GM21526 (cell line): ENCODE data around the gene RNASEH2A.

ENCODE experiments used
- ATAC-seq: cut with Tn5 transposase; IDR thresholded peaks from one replicate; pipeline ENCODE4 v1.9.1; 2021; ENCODE audit warnings: moderate library complexity; ENCODE audit not compliant: unreplicated experiment, low FRiP score

Gene RNASEH2A

DNA sequence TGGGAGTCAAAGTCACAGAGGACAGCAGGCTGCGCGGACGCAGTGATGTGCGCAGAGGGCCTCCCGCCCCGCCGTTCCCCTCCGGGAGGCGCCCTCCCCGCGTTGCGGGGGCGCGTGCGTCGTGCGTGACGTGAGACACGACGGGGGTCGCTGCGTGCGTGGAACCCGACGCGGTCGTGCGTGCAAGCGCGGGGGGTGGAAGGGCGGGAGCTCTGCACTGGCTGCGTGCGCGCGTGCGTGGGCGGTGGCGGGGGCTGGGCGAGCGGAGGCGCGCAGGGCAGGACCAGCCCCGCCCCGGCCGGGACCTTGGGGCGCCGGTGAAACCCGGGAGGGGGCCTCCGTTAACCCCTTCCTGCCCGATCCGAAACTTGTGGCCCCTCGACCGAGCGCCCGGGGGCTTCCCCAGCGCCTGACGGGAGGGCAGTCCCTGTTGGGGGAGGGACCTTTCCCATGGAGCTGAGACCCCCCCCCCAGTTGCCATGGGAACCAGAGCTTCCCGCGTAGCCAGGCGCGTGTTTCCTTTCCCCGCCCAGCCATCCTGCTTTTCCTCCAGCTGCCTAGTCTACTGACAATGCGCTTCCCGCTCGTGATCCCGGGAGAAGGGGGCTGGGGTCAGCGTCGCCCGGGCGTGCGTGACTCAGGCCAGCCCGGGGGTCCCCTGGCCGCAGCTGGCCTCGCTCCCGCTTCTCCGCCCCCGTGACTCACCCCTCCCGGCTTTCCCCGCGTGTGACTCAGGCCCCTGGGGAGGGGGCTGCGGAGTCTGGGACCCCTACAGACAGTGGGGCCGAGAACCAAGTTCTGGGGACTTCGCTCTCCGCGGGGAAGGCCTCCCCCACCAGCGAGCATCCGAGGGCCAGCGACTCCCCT lies 23.7 kb upstream of the RNASEH2A start:
- ATAC-seq = no peak

DNA sequence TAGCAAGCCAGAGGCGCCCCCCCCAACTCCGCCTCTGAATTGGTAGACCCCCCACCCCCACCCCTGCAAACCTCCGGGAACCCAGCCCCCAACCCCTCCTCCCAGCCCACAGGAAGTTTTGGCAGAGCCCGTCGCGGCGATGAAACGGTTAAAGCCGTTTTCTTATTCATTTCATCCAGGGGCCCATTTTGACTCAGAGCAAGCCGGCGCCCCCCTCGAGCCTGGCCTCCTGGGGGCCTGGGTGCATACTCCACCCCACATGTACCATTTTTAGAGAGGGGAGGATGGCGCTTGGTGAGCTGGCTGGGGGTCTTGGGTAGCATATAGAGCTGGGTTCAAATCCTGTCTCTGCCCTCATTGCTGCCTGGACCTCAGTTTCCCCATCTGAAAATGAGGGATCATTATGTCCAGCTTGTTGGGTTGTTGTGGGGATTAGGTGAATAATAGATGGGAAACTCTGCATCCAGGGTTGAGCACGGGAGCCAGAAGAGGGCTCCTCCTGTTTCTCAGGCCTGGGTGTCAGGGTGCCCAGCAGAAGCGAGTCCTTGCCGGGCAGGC lies 23.0 kb upstream of the RNASEH2A start:
- no peak for ATAC-seq

DNA sequence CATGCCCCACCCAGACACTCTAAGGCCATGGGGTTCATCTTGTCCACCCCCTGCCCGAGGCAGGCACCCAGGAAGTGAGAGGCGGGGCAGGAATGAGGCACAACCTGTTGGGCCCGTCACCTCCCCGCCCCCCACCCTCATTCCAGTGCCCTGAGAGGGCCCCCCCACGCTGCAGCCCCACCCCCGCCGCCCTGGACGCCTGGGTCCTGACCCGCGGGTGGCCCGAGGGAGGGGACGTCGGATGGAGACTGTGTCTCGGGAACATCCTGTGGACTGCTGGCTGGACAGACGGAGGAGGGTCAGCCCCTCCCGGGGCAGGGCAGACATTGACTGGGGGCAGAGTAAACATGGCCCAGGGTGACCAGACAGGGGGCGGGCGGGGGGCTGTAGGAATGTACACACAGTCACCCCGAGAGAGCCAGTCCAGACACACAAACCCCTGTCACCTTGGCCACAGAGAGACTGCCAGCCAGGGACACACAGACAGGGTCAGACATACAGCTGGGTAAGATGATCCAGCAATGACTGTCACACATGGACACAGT lies 22.5 kb upstream of the RNASEH2A start:
- no peak for ATAC-seq

DNA sequence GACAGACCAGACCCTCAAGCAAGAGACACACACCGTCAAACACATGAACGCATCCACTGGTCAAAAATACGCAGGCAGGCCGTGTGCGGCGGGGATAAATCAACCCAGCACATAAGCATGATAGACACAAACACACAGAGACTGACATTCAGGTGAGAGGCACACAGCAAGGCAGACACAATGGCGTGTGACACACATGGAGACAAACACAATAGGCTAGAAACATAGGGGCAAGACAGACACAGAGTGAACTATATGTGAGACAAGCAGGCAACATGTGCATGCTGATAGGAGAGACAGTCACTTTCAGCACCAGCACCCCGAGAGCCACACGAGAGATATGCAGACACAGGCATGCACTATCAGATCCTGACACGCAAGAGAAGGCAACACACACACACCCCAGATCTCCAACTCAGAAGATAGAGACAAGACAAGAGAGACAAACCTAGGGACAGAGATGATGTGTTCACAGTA lies 22.0 kb upstream of the RNASEH2A start:
- no peak for ATAC-seq

DNA sequence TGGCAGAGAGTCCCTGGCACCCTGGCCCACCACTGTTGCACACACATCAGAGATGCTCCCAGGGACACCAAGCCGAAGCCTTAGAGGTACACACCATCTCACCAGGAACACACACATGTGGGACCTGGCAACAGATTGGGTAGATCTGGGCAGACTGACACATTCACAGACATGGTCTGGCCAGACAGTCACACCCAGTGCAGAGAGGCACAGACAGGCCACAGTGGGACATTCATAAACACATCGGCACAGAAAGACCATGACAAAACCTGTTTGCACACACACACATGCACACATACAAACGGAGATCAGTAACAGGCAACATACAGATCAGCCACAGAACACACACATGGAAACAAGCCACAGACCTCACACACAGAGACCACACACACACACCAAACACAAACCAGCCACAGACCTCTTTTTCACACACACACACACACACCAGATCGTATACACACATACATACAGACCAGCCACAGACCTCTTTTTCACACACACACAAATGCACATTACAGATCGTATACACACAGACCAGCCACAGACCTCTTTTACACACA lies 21.4 kb upstream of the RNASEH2A start:
- no peak for ATAC-seq

DNA sequence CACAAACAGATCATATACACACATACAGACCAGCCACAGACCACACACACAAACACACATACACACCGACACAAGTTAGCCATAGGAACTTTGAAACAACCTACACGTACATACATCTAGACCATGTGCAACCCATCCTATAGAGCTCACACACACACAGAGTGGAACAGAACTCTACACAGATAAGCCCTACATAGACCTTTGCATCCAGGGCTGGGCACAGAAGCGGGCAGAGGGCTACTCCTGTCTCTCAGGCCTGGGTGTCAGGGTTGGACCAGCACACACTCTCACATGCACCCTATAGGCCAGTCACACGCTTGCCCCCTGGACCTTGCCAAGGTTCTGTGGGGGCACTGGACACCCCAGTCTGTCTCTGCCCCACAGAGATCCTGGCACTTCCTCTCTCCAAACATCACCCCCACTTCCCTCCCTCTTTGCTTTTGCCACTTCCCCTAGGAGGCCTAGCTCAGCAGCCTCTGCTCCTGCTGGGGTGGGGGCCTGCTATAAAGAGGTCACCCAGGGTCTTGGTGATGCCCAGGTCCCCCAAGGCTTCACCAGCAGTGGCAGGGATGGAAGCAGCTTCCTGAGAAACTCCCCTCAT lies 20.9 kb upstream of the RNASEH2A start:
- no peak for ATAC-seq

DNA sequence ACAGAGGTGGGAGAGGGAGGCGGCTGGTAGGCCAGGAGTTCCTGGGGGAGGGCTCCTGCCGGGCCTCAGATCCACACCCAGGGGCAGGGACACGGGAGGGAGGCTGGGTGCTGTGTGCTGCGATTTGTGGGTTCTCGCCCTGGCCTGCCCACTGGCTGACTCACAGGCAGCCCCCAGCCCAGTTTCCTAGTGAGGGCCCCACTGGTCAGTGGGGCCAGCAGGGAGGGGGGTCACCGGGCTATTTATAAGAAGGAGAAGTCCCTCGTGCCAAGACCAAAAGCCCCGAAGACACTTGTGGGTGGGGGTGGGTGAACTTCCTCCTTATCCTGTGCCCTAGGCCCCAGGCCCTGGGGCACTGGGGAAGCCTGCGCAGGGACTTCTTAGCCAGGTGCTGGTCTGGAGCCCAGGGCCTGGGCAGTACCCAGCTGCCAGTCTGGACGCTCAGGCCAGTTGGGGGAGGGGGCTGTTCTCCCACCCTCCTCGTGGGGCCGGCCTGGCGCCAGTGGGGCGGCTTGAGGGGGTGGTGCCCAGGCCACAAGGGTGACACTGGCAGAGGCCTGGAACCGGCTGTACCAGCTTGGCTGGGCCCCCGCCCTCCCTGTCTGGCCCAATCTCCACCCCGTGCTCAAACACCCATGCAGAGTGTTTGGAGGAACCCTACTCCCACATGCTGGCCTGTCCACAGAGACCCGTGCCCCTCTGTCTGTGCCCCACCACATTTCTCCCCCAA lies 20.1 kb upstream of the RNASEH2A start:
- no peak for ATAC-seq

DNA sequence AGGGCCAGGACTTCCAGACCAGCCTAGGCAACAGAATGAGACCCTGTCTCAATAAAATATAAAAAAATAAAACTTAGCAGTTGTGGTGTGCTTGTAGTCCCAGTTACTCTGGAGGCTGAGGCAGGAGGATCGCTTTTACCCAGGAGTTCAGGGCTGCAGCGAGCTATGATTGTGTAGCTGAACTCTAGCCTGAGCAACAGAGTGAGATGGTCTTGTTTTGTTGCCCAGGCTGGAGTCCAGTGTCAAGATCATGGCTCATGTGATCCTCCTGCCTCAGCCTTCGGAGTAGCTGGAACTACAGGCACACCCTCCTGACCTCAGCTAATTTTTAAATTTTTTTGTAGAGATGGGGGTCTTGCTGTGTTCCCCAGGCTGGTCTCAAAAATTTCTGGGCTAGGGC lies 19.4 kb upstream of the RNASEH2A start:
- no peak for ATAC-seq

DNA sequence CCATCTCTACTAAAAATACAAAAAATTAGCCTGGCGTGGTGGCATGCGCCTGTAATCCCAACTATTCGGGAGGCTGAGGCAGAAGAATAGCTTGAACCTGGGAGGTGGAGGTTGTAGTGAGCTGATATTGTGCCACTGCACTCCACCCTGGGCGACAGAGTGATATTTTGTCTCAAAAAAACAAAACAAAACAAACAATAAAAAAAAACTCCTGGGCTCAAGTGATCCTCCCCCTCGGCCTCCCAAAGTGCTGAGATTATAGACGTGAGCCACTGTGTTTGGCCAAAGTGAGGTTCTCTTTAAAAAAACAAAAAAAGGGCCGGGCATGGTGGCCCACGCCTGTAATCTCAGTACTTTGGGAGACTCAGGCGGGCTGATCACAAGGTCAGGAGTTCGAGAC lies 18.9 kb upstream of the RNASEH2A start:
- ATAC-seq = no peak

DNA sequence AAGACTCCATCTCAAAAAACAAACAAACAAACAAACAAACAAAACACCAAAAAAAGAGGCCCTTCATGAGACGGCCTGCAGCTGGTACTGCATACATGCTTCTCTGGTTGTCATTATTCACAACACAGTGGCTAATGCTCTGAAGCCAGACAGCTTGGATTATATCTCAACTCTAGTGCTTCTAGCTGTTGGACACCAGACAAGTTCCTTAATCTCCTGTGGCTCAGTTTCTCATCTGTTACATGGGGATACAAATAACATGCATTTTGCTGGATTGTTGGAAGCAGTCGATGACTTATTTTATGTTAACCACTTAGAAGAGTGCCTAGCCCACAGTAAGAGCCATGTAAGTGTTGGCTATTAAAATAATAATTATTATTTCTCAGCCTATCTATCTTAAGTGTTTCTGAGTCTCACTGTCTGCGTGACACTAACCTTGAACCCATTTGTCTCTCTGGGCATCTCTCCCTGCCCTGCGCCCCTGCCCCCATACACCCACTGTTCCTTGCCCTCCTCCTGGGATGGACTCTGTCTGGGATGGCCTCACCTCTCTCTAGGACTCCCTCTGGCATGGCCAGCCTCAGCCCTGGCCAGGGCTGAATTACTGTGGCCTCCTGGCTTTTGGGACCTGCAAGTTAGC lies 18.2 kb upstream of the RNASEH2A start:
- no peak for ATAC-seq

DNA sequence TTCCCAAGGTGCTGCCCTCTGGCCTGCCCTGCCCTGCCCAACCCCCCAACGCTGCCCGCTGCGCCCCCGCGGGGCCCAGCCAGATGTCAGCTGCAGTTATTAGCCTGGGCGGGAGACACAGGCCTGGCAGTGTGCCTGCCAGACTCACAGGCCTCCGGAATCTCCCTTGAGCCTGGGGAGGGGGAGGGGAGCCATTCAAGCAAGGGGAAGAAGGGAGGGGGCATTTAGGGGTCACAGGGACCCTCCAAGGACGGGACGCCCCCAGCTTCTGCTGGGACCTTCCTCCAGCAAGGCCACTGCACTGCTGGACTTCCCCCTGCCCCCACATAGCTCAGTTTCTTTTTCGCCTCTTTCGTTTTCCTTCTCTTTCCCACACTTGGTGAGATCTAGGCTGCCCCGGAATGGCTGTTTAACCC lies 17.7 kb upstream of the RNASEH2A start:
- ATAC-seq = no peak

DNA sequence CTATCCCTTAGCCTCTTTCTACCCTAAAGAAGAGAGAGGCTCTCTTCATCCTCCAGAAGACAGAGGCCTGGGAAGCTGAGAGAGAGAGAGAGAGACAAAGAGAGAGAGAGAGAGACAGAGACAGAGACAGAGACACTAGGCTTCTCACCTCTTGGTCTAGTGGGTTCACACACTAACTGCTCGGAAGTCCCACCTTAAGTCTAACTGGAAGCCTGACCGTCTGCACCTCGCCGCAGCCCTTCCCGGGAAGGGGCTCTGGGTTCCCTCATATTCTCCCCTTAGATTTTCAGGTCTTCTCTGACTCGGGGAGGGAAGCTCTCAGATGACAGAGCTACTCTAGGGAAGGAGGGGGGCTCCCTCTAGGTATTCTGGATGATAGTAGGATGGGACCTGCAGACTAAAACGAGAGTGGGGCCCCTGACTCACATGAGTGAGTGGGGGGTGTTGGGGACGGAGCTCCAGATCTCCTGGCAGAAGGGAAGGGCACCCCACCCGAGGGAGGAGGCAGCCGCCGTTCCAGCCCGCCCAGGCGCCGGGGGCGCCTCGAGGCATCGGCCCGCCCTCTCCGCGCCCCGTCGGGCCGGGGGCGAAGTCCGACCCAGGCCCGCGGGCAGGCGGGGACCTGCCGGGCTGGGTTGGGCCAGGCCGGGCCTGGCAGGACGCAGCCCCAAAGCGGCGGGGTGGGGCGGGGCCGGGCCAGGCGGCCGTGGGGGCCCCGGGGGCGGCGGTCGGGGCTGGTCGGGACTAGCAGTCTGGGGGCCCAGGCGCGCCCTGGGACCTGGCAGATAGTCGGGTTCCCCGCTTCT lies 17.1 kb upstream of the RNASEH2A start:
- peak; percentile 0 for ATAC-seq

DNA sequence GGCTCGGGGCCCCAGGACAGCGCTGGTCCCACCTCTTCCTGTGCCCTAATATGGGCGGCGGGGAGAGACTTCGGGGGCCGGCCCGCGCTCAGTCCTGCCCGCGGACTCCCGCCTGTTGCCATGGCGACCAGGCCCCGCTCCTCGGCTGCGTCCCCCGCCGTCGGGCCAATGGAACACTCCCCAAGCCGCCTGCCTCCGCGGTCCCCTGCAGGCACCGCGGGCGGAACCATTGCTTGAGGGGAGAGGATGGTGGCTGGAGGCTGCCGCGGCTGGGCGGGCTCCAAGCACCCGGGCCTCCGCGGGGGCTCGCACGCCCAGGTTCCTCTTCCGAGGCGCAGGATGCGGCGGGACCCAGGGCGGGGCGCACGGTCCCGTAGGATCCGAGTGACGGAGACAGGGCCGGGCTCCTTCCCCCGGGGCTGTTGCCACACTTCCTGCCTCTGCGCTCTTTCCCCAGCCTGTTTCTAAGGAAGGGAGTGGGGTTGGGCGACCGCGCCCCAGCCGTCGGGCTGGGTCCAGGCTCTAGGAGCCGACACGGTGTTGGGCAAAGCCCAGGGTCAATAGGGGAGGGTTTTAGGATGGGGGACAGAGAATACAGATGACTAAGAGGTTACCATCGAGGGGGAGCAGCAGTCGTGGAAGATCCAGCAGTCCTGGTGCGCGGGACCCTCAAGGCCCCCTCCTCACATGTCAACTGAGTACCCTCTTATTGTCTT lies 16.3 kb upstream of the RNASEH2A start:
- ATAC-seq = peak; percentile 28

DNA sequence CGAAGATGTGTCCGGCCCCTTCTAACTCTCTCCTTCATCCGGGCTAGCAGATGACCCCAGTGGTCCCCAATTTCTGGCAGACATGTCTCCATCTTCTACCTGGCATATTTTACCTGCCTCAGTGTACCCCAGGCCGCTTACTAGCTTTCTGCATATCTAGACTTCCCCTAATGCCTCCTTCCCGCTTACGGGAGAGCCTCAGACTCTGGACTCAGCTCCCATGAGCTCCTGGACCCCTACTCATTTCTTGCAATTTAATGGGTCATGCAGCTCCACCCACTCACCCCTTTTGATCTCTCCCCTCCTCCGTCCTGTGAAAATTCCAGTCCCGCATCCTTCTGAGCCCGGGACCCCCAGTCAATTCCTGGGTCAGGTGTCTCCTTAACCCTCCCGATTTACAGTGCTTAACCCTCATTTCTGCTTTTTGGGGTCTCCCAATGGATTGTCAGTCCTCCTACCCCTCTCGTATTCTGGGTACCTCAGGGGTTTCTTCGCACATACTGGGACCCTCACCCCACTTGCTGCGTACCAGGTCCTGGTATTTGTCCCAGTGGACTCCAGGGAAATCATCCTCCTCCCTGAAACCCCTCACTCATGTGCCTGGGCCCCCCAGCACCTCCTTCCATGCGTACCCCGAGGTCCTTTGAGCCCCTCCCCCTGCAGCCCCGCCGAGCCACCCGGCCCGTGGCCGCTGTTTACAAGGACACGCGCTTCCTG lies 15.6 kb upstream of the RNASEH2A start:
- no peak for ATAC-seq

DNA sequence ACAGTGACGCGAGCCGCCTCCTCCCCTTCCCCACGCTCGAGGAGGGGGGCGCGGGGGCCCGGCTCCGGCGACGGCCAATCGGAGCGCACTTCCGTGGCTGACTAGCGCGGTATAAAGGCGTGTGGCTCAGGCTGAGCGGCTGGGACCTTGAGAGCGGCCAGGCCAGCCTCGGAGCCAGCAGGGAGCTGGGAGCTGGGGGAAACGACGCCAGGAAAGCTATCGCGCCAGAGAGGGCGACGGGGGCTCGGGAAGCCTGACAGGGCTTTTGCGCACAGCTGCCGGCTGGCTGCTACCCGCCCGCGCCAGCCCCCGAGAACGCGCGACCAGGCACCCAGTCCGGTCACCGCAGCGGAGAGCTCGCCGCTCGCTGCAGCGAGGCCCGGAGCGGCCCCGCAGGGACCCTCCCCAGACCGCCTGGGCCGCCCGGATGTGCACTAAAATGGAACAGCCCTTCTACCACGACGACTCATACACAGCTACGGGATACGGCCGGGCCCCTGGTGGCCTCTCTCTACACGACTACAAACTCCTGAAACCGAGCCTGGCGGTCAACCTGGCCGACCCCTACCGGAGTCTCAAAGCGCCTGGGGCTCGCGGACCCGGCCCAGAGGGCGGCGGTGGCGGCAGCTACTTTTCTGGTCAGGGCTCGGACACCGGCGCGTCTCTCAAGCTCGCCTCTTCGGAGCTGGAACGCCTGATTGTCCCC lies 14.9 kb upstream of the RNASEH2A start, which contains the start of gene JUNB:
Gene JUNB (plus strand): TSS at position 142 of the 706 bp plus-strand sequence. CDS start 286 bp downstream, at position 428.
- peak; percentile 29 for ATAC-seq

DNA sequence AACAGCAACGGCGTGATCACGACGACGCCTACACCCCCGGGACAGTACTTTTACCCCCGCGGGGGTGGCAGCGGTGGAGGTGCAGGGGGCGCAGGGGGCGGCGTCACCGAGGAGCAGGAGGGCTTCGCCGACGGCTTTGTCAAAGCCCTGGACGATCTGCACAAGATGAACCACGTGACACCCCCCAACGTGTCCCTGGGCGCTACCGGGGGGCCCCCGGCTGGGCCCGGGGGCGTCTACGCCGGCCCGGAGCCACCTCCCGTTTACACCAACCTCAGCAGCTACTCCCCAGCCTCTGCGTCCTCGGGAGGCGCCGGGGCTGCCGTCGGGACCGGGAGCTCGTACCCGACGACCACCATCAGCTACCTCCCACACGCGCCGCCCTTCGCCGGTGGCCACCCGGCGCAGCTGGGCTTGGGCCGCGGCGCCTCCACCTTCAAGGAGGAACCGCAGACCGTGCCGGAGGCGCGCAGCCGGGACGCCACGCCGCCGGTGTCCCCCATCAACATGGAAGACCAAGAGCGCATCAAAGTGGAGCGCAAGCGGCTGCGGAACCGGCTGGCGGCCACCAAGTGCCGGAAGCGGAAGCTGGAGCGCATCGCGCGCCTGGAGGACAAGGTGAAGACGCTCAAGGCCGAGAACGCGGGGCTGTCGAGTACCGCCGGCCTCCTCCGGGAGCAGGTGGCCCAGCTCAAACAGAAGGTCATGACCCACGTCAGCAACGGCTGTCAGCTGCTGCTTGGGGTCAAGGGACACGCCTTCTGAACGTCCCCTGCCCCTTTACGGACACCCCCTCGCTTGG lies 14.1 kb upstream of the RNASEH2A start:
- ATAC-seq = no peak
